Measurements from ENCODE around the gene NUCB1.
"Not testable (repeated sequence)": the region's sequence is repeated elsewhere in the genome, so short reads cannot be mapped to it uniquely, and the experiment has no call there.

Gene NUCB1

GRCh38 chr19:48890551-48890950 lies 9.6 kb upstream of the NUCB1 start:
- Histone ChIP-seq H3K36me3 (replicated peaks; ENCODE audit: low read depth, low read length) (no peaks in the 10 kb centered on the region), H3K9me3 (ENCODE audit: insufficient read depth, low read length) (no peaks in the 10 kb centered on the region), H2AFZ (ENCODE audit: low read depth, low read length) (no peak overlapping the region), H3K4me2 (ENCODE audit: low read length) (no peak overlapping the region), H3K4me1 (ENCODE audit: low read length) (peaks cover 34% of the 10 kb centered on the region), H3K79me2 (ENCODE audit: low read length) (no peaks in the 10 kb centered on the region), H3K27me3 (ENCODE audit: low read depth, low read length) (no peaks in the 10 kb centered on the region), H3K9ac (ENCODE audit: low read length) (no peak overlapping the region), H3K4me3 (ENCODE audit: low read length) (no peak overlapping the region), H4K20me1 (ENCODE audit: insufficient read depth, low read length) (no peaks in the 10 kb centered on the region), H3K27ac (ENCODE audit: low read length) (no peak overlapping the region)
- TF ChIP-seq, protein P1, sequence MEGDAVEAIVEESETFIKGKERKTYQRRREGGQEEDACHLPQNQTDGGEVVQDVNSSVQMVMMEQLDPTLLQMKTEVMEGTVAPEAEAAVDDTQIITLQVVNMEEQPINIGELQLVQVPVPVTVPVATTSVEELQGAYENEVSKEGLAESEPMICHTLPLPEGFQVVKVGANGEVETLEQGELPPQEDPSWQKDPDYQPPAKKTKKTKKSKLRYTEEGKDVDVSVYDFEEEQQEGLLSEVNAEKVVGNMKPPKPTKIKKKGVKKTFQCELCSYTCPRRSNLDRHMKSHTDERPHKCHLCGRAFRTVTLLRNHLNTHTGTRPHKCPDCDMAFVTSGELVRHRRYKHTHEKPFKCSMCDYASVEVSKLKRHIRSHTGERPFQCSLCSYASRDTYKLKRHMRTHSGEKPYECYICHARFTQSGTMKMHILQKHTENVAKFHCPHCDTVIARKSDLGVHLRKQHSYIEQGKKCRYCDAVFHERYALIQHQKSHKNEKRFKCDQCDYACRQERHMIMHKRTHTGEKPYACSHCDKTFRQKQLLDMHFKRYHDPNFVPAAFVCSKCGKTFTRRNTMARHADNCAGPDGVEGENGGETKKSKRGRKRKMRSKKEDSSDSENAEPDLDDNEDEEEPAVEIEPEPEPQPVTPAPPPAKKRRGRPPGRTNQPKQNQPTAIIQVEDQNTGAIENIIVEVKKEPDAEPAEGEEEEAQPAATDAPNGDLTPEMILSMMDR (IDR thresholded peaks at IDR 0.05; ENCODE audit: low read depth, low read length), result no peak
- no peak for TF ChIP-seq EZH2phosphoT487 (IDR thresholded peaks at IDR 0.05; ENCODE audit: low read depth)

- H4K20me1 ChIP-seq (ENCODE audit: insufficient read depth, low read length), result no peaks in the 10 kb centered on the region
- TF ChIP-seq, protein P1 (IDR thresholded peaks at IDR 0.05; ENCODE audit: low read depth, low read length), result no peak
- TF ChIP-seq EZH2phosphoT487 (IDR thresholded peaks at IDR 0.05; ENCODE audit: low read depth), result no peak
- no peaks in the 10 kb centered on the region for H3K79me2 ChIP-seq (ENCODE audit: low read length)
- H3K4me1 ChIP-seq (ENCODE audit: low read length), result peaks cover 20% of the 10 kb centered on the region
- H3K4me2 ChIP-seq (ENCODE audit: low read length), result no peak overlapping the region
- H3K9me3 ChIP-seq (ENCODE audit: insufficient read depth, low read length), result no peaks in the 10 kb centered on the region
- H3K4me3 ChIP-seq (ENCODE audit: low read length), result no peak overlapping the region
- H3K27me3 ChIP-seq (ENCODE audit: low read depth, low read length), result no peaks in the 10 kb centered on the region
- no peak overlapping the region for H3K9ac ChIP-seq (ENCODE audit: low read length)
- no peak overlapping the region for H2AFZ ChIP-seq (ENCODE audit: low read depth, low read length)
- H3K27ac ChIP-seq (ENCODE audit: low read length), result no peak overlapping the region
- no peaks in the 10 kb centered on the region for H3K36me3 ChIP-seq (replicated peaks; ENCODE audit: low read depth, low read length)
Observed at GRCh38 chr19:48895226-48895625, 4.9 kb upstream of the NUCB1 start.

DNA sequence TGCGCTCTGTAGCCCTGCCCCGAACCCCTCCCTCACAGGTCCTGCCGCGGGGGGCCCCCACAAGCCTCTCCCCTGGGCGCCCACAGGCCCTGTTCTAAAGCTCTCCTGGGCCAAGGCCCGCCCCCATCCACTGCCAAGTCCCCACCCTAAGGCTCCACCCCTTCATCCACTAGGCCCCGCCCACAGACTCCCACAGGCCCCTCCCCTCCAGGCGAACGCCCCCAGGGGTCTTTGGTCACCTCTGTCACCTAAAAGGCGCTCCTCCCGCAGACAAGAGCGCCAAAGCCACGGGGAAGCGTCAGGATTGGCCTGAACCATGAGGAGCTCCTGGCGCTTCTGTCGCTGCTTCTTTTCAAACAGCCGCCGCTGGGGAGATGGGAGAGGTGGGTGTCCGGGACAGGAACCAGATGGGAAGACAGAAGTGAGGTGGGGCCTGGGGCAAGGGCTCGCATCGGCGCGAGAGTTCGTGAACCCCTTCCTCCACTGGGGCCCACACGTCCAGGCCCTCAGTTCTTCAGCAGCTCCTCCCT lies 3.9 kb upstream of the NUCB1 start:
- Histone ChIP-seq H3K4me3 (ENCODE audit: low read length) (no peak overlapping the region), H3K4me2 (ENCODE audit: low read length) (no peak overlapping the region)

DNA sequence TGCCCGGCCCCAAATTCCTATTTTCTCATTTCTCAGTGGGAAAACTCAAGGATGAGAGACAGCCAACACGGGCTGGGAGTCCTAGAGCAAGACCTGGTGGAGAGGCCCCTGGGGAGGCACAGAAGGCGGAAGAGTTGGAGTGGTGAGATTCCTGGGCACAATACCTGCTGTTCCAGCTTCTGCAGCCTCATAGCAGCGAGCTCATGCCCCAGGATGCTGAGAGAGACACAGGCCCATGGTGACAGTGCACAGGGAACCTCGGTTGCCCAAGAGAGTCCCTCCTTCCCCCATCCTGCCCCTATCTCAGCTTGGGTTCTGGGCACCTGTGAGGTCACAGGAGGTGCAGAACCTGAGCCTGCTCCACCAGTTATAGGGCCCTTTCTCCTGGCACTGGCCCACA lies 2.9 kb upstream of the NUCB1 start:
- no peak for TF ChIP-seq EZH2phosphoT487 (IDR thresholded peaks at IDR 0.05; ENCODE audit: low read depth)
- TF ChIP-seq, protein P1 (IDR thresholded peaks at IDR 0.05; ENCODE audit: low read depth, low read length), result no peak
- Histone ChIP-seq H3K27me3 (ENCODE audit: low read depth, low read length) (no peaks in the 10 kb centered on the region), H3K9me3 (ENCODE audit: insufficient read depth, low read length) (no peaks in the 10 kb centered on the region), H3K4me3 (ENCODE audit: low read length) (no peak overlapping the region), H3K27ac (ENCODE audit: low read length) (no peak overlapping the region), H3K79me2 (ENCODE audit: low read length) (0 out of 2 replicates have a peak, but pooled peaks cover 4% of the 10 kb centered on the region), H3K4me1 (ENCODE audit: low read length) (peaks cover 4% of the 10 kb centered on the region), H4K20me1 (ENCODE audit: insufficient read depth, low read length) (no peaks in the 10 kb centered on the region), H3K9ac (ENCODE audit: low read length) (no peak overlapping the region), H3K4me2 (ENCODE audit: low read length) (no peak overlapping the region), H3K36me3 (replicated peaks; ENCODE audit: low read depth, low read length) (no peaks in the 10 kb centered on the region), H2AFZ (ENCODE audit: low read depth, low read length) (no peak overlapping the region)

More for the DNA sequence above, 3.9 kb upstream of the NUCB1 start:
- H3K79me2 ChIP-seq (ENCODE audit: low read length), result 0 out of 2 replicates have a peak, but pooled peaks cover 4% of the 10 kb centered on the region
- no peaks in the 10 kb centered on the region for H4K20me1 ChIP-seq (ENCODE audit: insufficient read depth, low read length)
- no peaks in the 10 kb centered on the region for H3K9me3 ChIP-seq (ENCODE audit: insufficient read depth, low read length)
- TF ChIP-seq, protein P1 (IDR thresholded peaks at IDR 0.05; ENCODE audit: low read depth, low read length), result no peak
- no peak for TF ChIP-seq EZH2phosphoT487 (IDR thresholded peaks at IDR 0.05; ENCODE audit: low read depth)
- no peak overlapping the region for H3K27ac ChIP-seq (ENCODE audit: low read length)
- H3K36me3 ChIP-seq (replicated peaks; ENCODE audit: low read depth, low read length), result no peaks in the 10 kb centered on the region
- H3K27me3 ChIP-seq (ENCODE audit: low read depth, low read length), result no peaks in the 10 kb centered on the region
- peaks cover 14% of the 10 kb centered on the region for H3K4me1 ChIP-seq (ENCODE audit: low read length)
- H3K9ac ChIP-seq (ENCODE audit: low read length), result no peak overlapping the region
- no peak overlapping the region for H2AFZ ChIP-seq (ENCODE audit: low read depth, low read length)

- H3K4me1 ChIP-seq (ENCODE audit: low read length); H3K27me3 ChIP-seq (ENCODE audit: low read depth, low read length); H3K27ac ChIP-seq (ENCODE audit: low read length); H3K36me3 ChIP-seq (replicated peaks; ENCODE audit: low read depth, low read length); H2AFZ ChIP-seq (ENCODE audit: low read depth, low read length); H3K4me3 ChIP-seq (ENCODE audit: low read length); H3K9me3 ChIP-seq (ENCODE audit: insufficient read depth, low read length); H4K20me1 ChIP-seq (ENCODE audit: insufficient read depth, low read length); H3K9ac ChIP-seq (ENCODE audit: low read length); H3K79me2 ChIP-seq (ENCODE audit: low read length): not testable (repeated sequence)
- peak overlapping the region; percentile 67; the same call in 1 of the 2 replicates for H3K4me2 ChIP-seq (ENCODE audit: low read length)
Observed at GRCh38 chr19:48899386-48899749, 744 bp upstream of the NUCB1 start.
